ENCODE data around the gene TAS2R38. TPM values are rescaled to one million over a fixed set of nuclear protein-coding genes. Genes with fewer than 3 reads are reported as not detected.

TAS2R38 gene
- not detected in 2 replicates for total RNA-seq (2021)
- long read RNA-seq, result 0 reads

GRCh38 chr7:141973673-141974072 lies at the start of gene TAS2R38:
TSS of gene TAS2R38 (minus strand) at chr7:141973773. CDS start at chr7:141973689, 84 bp downstream.
- Histone ChIP-seq H3K18ac (ENCODE audit: insufficient read length, low read depth, low read length) (no peak within 1 kb of the TSS), H3K4ac (ENCODE audit: low read depth, low read length) (no peak within 1 kb of the TSS), H2AFZ (ENCODE audit: low read length) (no peak within 1 kb of the TSS), H3K27ac (ENCODE audit: insufficient read length, low read depth, low read length) (no peak within 1 kb of the TSS), H3K4me1 (ENCODE audit: insufficient read depth, low read length) (no peaks in the 10 kb centered on the region), H4K20me1 (ENCODE audit: control insufficient read depth, insufficient read depth, insufficient read length) (no peaks in the 10 kb centered on the region), H4K5ac (ENCODE audit: insufficient read length, low read depth, low read length) (no peak within 1 kb of the TSS), H2BK20ac (ENCODE audit: low read depth, low read length, poor library complexity, severe bottlenecking) (no peak within 1 kb of the TSS), H2BK15ac (ENCODE audit: low read depth, low read length) (no peak within 1 kb of the TSS), H3K4me2 (ENCODE audit: insufficient read depth, insufficient read length, low read length) (no peak within 1 kb of the TSS), H3K23me2 (ENCODE audit: insufficient read length, low read depth, low read length, poor library complexity, severe bottlenecking) (no peaks in the 10 kb centered on the region), H3K9me3 (ENCODE audit: control insufficient read depth, low read depth, low read length) (no peaks in the 10 kb centered on the region), H3K23ac (ENCODE audit: insufficient read length, low read depth, low read length) (no peak within 1 kb of the TSS), H3K79me2 (ENCODE audit: insufficient read depth, low read length) (no peaks in the 10 kb centered on the region), H3K14ac (ENCODE audit: insufficient read depth, low read length) (no peak within 1 kb of the TSS), H3K9ac (ENCODE audit: extremely low read depth, insufficient read length, low read length) (no peak within 1 kb of the TSS), H2BK5ac (ENCODE audit: insufficient read length, low read length) (no peak within 1 kb of the TSS), H4K91ac (ENCODE audit: insufficient read length, low read depth, low read length) (no peak within 1 kb of the TSS), H2AK5ac (ENCODE audit: insufficient read length, low read length) (no peak within 1 kb of the TSS), H3K79me1 (ENCODE audit: insufficient read depth, low read depth, low read length, poor library complexity, severe bottlenecking) (no peaks in the 10 kb centered on the region), H3T11ph (ENCODE audit: low read length) (no peak within 1 kb of the TSS), H3K56ac (ENCODE audit: insufficient read length, low read depth, low read length) (no peak within 1 kb of the TSS), H3K27me3 (ENCODE audit: insufficient read depth, low read length) (no peaks in the 10 kb centered on the region), H2BK120ac (ENCODE audit: low read depth, low read length, poor library complexity, severe bottlenecking) (no peak within 1 kb of the TSS), H2BK12ac (ENCODE audit: insufficient read length, low read depth, low read length) (no peak within 1 kb of the TSS), H4K8ac (replicated peaks; ENCODE audit: insufficient read length, low read depth, low read length) (no peak within 1 kb of the TSS)
- H3K27me3 Mint-ChIP-seq (ENCODE audit: low read depth), result peaks cover 9% of the 10 kb centered on the region; the same call in 1 of the 2 replicates
- TF ChIP-seq CTCF (conservative IDR thresholded peaks at IDR 0.05), result no peak
- H3K36me3 Mint-ChIP-seq (ENCODE audit: insufficient read depth in 1 of 3, low read depth in 3 of 3), result no peaks in the 10 kb centered on the region
- no peak for DNase-seq
- H3K27ac Mint-ChIP-seq, result no peak within 1 kb of the TSS
- no peak within 1 kb of the TSS for H3K4me3 Mint-ChIP-seq
- H3K9me3 Mint-ChIP-seq, result no peaks in the 10 kb centered on the region
- no CpG with 5 or more reads among the region's 7 CpGs for WGBS (ENCODE audit: extremely low coverage, insufficient read length, low lambda C conversion rate)
- peaks cover 8 to 14% of the 10 kb centered on the region in 2 experiments for H3K4me1 Mint-ChIP-seq

Data from H9 (cell line).